BLaER1 (cell line): ENCODE data around the gene NPBWR2.
A peak's percentile ranks its signal among the peaks of the same experiment; 100 is the strongest.

Experiments
- H3K27ac ChIP-seq: shearing (Covaris generic); formaldehyde crosslinking; 2 replicates; pipeline ENCODE4 v1.8.1; 2022
- H3K27me3 ChIP-seq: shearing (Covaris generic); formaldehyde crosslinking; 2 replicates; pipeline ENCODE4 v1.8.1; 2022
- H3K36me3 ChIP-seq: shearing (Covaris generic); formaldehyde crosslinking; 2 replicates; pipeline ENCODE4 v1.8.1; 2022
- H3K4me1 ChIP-seq: shearing (Covaris generic); formaldehyde crosslinking; 2 replicates; pipeline ENCODE4 v1.8.1; 2022
- H3K4me2 ChIP-seq: shearing (Covaris generic); formaldehyde crosslinking; 2 replicates; pipeline ENCODE4 v1.8.1; 2022
- H3K4me3 ChIP-seq: shearing (Covaris generic); formaldehyde crosslinking; 2 replicates; pipeline ENCODE4 v1.8.1; 2022
- H3K9ac ChIP-seq: shearing (Covaris generic); formaldehyde crosslinking; 2 replicates; pipeline ENCODE4 v1.8.1; 2022
- H3K9me3 ChIP-seq: shearing (Covaris generic); formaldehyde crosslinking; 2 replicates; pipeline ENCODE4 v1.8.1; 2022
- H4K20me1 ChIP-seq: shearing (Covaris generic); formaldehyde crosslinking; 2 replicates; pipeline ENCODE4 v1.8.1; 2022
- Cebpa-rat ChIP-seq: shearing (Covaris generic); IDR thresholded peaks from 2 replicates; pipeline ENCODE4 v1.8.1; 2022

The NPBWR2 gene

GRCh38 chr20:64055396-64055892, 51.9 kb downstream of the NPBWR2 start:
- H3K27ac ChIP-seq: 0 out of 2 replicates have a peak overlapping the region, but pooled peaks have one; percentile 30

DNA sequence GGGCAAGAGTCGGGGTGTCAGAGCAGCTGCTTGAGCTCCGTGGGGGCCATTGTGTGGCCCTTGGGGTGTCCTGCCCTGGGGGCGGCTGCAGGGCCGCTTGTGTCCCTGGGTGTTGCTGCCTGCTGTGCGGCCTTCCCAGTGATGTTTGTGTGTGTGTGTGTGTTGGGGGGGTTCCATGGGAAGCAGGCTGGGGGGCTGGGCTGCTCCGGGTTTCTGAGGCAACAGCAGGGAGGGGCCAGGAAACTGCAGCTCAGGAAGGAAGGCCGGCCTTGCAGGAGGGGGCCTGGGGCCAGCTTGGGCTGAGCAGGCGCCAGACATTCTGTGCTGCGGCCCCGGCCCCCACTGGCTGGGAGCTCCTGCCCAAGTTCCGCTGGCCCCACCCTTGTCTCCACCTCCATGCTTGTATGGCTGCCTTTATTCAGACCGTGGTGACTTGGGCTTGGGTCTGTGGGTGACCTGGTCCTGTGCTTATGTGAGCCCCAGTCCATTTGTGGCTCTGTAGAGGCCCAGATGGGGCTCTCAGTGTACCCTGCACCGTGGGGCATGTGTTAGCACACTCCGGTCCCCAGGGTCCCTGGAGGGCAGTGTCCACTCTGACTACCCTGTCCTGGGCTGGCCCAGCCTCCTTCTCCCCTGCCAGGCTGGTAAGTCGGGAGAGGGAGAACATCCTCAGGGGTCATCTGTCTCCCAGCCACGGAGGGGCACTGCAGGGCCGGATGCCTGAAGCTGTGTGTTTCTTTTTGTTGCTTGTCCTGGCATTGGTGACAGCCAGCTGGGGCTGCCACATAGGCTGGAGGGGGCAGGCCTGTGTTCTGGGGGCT, 53.3 kb downstream of the NPBWR2 start:
- Histone ChIP-seq H3K27me3 (peaks cover 54% of the 10 kb centered on the region), H3K36me3 (no peaks in the 10 kb centered on the region), H3K9ac (peak overlapping the region; percentile 61), H3K9me3 (no peaks in the 10 kb centered on the region), H3K27ac (0 out of 2 replicates have a peak overlapping the region, but pooled peaks have one; percentile 46), H3K4me3 (0 out of 2 replicates have a peak overlapping the region, but pooled peaks have one; percentile 18), H3K4me1 (peaks cover 91% of the 10 kb centered on the region), H4K20me1 (no peaks in the 10 kb centered on the region), H3K4me2 (peak overlapping the region; percentile 89)
- no peak for TF ChIP-seq Cebpa-rat

More at GRCh38 chr20:64055396-64055892, 51.9 kb downstream of the NPBWR2 start:
- Histone ChIP-seq H3K9me3 (no peaks in the 10 kb centered on the region), H3K4me3 (no peak overlapping the region), H3K27me3 (peaks cover 40% of the 10 kb centered on the region), H3K9ac (peak overlapping the region; percentile 53; the same call in 1 of the 2 replicates), H4K20me1 (no peaks in the 10 kb centered on the region), H3K4me1 (peaks cover 83% of the 10 kb centered on the region), H3K36me3 (no peaks in the 10 kb centered on the region), H3K4me2 (peak overlapping the region; percentile 89)
- no peak for TF ChIP-seq Cebpa-rat
